ENCODE results near the gene COL8A1. TPM values are rescaled to one million over a fixed set of nuclear protein-coding genes. Genes with fewer than 3 reads are reported as not detected.

Gene COL8A1
- total RNA-seq, 4 donors from 2014 or later = 2.2 to 8.6 (median 5.1) TPM

- TF ChIP-seq POLR2A (IDR thresholded peaks at IDR 0.05) = no peak
- no peak for TF ChIP-seq CTCF (IDR thresholded peaks at IDR 0.05 in 4 of 5, conservative IDR thresholded peaks at IDR 0.05 in 1 of 5)
- no peaks in the 10 kb centered on the region for H3K27me3 ChIP-seq
- H3K9me3 ChIP-seq = no peaks in the 10 kb centered on the region
- H3K27ac ChIP-seq = no peak overlapping the region
- H3K4me3 ChIP-seq = no peak overlapping the region
- intact Hi-C loops (cut with DNase I; ENCODE audit: low total_unique reads) = no loop called here
- no peak for DNase-seq
- in situ Hi-C loops (cut with MboI; ENCODE audit: low sequenced_read_pairs in 4 of 4) = no loop called here
- ATAC-seq = no peak
- H3K4me1 ChIP-seq = no peaks in the 10 kb centered on the region
- no peaks in the 10 kb centered on the region for H3K36me3 ChIP-seq
Measured at GRCh38 chr3:99607151-99607550, 31.2 kb upstream of the COL8A1 start.

GRCh38 chr3:99614768-99615167 lies 23.6 kb upstream of the COL8A1 start:
- no peak for ATAC-seq
- Histone ChIP-seq H3K27ac (no peak overlapping the region), H3K4me3 (no peak overlapping the region), H3K27me3 (no peaks in the 10 kb centered on the region), H3K4me1 (no peaks in the 10 kb centered on the region), H3K9me3 (no peaks in the 10 kb centered on the region), H3K36me3 (no peaks in the 10 kb centered on the region)
- TF ChIP-seq CTCF (IDR thresholded peaks at IDR 0.05 in 4 of 5, conservative IDR thresholded peaks at IDR 0.05 in 1 of 5) (no peak), POLR2A (IDR thresholded peaks at IDR 0.05) (no peak)
- intact Hi-C loops (cut with DNase I; ENCODE audit: low total_unique reads) (no loop called here), in situ Hi-C loops (cut with MboI; ENCODE audit: low sequenced_read_pairs in 4 of 4) (no loop called here)
- DNase-seq = no peak

GRCh38 chr3:99620077-99620767 lies 18.2 kb upstream of the COL8A1 start:
- DNase-seq (no peak), ATAC-seq (no peak)
- H3K4me1 ChIP-seq = no peaks in the 10 kb centered on the region
- H3K9me3 ChIP-seq = no peaks in the 10 kb centered on the region
- TF ChIP-seq CTCF (IDR thresholded peaks at IDR 0.05 in 4 of 5, conservative IDR thresholded peaks at IDR 0.05 in 1 of 5) = no peak
- TF ChIP-seq POLR2A (IDR thresholded peaks at IDR 0.05) = no peak
- no peaks in the 10 kb centered on the region for H3K27me3 ChIP-seq
- intact Hi-C loops (cut with DNase I; ENCODE audit: low total_unique reads) (no loop called here), in situ Hi-C loops (cut with MboI; ENCODE audit: low sequenced_read_pairs in 4 of 4) (no loop called here)
- no peak overlapping the region for H3K4me3 ChIP-seq
- no peak overlapping the region for H3K27ac ChIP-seq
- no peaks in the 10 kb centered on the region for H3K36me3 ChIP-seq

GRCh38 chr3:99620976-99621375 lies 17.4 kb upstream of the COL8A1 start:
- Histone ChIP-seq H3K4me3 (no peak overlapping the region), H3K27me3 (no peaks in the 10 kb centered on the region), H3K4me1 (no peaks in the 10 kb centered on the region), H3K36me3 (no peaks in the 10 kb centered on the region), H3K9me3 (no peaks in the 10 kb centered on the region), H3K27ac (no peak overlapping the region)
- DNase-seq (no peak), ATAC-seq (no peak)
- TF ChIP-seq POLR2A (IDR thresholded peaks at IDR 0.05) (no peak), CTCF (IDR thresholded peaks at IDR 0.05 in 4 of 5, conservative IDR thresholded peaks at IDR 0.05 in 1 of 5) (no peak)
- in situ Hi-C loops (cut with MboI; ENCODE audit: low sequenced_read_pairs in 4 of 4) (no loop called here), intact Hi-C loops (cut with DNase I; ENCODE audit: low total_unique reads) (no loop called here)

All from gastrocnemius medialis (tissue), 4 donors.